ENCODE measurements around the gene PHACTR4.

DNA sequence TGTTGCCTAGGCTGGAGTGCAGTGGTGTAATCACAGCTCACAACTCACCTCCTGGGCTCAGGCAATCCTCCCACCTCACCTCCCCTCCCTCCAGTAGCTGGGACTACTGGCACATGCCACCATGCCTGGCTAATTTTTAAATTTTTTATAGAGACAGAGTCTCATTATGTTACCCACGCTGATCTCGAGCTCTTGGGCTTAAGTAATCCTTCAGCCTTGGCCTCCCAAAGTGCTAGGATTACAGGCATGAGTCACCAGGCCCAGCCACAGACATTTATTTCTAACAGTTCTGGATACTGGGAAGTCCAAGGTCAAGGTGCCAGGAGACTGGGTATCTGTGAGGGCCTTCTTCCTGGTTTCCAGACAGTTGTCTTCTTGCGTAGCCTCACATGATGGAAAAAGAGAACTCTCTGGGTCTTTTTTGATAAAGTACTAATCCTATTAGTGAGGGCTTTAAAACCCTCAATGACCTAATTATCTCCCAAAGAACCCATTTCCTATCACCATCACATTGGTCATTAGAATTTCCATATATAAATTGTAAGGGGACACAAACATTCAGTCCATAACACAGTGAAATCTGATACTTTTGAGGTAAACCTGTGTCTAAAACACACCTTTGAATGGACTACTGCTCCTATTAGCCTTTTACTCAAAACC, 67.9 kb downstream of the PHACTR4 start:
- no peak for TF ChIP-seq CTCF (IDR thresholded peaks at IDR 0.05 in 4 of 5, conservative IDR thresholded peaks at IDR 0.05 in 1 of 5)
- no peak for TF ChIP-seq POLR2A (IDR thresholded peaks at IDR 0.05)

Measured in gastrocnemius medialis (tissue), 4 donors.